Uterus (tissue), 2 donors: Measurements from ENCODE around the gene SATB2.

Experiments used
- POLR2A ChIP-seq, 2 donors: fragments of 450-650 bp; IDR thresholded peaks; one replicate each; pipeline ENCODE4 v1.6.1; 2016; ENCODE audit warnings: antibody characterized with exemption in 2 of 2, mild to moderate bottlenecking in 1 of 2, moderate library complexity in 1 of 2
- TF ChIP-seq, protein P1 (sequence below), 4 experiments: fragments of 200-600 bp in 2 of 4; fragments of 450-650 bp in 2 of 4; sonication (generic) in 2 of 4; IDR thresholded peaks; one replicate each; pipeline ENCODE4 v1.5.1; 2016 to 2019; ENCODE audit warnings: antibody characterized with exemption in 4 of 4, mild to moderate bottlenecking in 2 of 4, moderate library complexity in 1 of 4

DNA sequence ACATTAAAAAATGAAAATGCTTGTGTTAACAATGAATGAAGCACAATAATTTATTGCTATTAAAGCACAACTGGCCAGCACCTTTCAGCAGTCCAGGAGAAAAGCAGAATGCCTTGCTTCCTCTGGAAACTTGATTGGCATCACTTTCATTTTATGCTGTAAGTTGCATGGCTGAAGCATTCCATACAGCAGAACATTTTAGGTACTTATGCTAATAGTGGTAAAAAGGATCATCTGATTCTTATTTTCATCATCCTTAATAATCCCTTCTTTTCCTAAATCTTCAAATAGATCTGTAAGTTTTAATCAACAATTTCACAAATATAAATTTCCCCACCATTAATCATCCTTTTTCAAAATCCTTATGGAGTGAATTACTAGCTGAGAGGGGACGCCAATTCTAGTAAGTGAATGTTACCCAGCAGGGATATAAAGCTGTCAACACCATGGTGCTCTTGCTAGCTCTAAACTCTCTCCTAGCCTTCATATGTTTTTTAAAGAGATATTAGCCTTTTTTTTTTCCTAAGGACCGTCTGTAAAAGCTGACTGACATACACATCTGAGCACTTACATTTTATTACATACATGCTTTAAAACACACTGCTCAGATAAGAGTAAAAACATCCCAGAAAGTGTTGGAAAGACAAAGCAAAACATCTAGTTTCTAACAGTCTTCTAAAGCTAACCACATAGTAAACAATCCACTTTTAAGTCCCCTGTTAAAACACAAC is 5.3 kb downstream of the SATB2 start:
- TF ChIP-seq, protein P1, sequence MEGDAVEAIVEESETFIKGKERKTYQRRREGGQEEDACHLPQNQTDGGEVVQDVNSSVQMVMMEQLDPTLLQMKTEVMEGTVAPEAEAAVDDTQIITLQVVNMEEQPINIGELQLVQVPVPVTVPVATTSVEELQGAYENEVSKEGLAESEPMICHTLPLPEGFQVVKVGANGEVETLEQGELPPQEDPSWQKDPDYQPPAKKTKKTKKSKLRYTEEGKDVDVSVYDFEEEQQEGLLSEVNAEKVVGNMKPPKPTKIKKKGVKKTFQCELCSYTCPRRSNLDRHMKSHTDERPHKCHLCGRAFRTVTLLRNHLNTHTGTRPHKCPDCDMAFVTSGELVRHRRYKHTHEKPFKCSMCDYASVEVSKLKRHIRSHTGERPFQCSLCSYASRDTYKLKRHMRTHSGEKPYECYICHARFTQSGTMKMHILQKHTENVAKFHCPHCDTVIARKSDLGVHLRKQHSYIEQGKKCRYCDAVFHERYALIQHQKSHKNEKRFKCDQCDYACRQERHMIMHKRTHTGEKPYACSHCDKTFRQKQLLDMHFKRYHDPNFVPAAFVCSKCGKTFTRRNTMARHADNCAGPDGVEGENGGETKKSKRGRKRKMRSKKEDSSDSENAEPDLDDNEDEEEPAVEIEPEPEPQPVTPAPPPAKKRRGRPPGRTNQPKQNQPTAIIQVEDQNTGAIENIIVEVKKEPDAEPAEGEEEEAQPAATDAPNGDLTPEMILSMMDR (IDR thresholded peaks at IDR 0.05) = no peak
- TF ChIP-seq POLR2A (IDR thresholded peaks at IDR 0.05) = no peak
